Activated CD4-positive, CD25-positive, alpha-beta regulatory T cell treated with anti-CD3 and anti-CD28 coated beads, Interleukin-2, amount 50 U/mL, for 24 hours (primary cell): ENCODE results near the gene KRTAP3-1.
"Not testable (repeated sequence)": the region's sequence is repeated elsewhere in the genome, so short reads cannot be mapped to it uniquely, and the experiment has no call there.

Experiments used
- ATAC-seq, 2 donors: fragments of 150-1000 bp; cut with Tn5 transposase; one replicate each; pipeline ENCODE4 v1.10.0; 2021; ENCODE audit warnings: mild to moderate bottlenecking in 1 of 2, moderate library complexity in 1 of 2

The KRTAP3-1 gene

GRCh38 chr17:41008811-41009210 is at the start of gene KRTAP3-1:
Gene KRTAP3-1, minus strand, starts transcription at chr17:41009128. Its CDS starts 54 bp downstream, at chr17:41009074.
- ATAC-seq: no peak

GRCh38 chr17:41057547-41057946 is 48.6 kb upstream of the KRTAP3-1 start:
- ATAC-seq: no peak

GRCh38 chr17:41055130-41055529 is 46.2 kb upstream of the KRTAP3-1 start, which contains the start of gene KRTAP2-2:
Gene KRTAP2-2, minus strand, starts transcription at chr17:41055230. Its CDS starts 19 bp downstream, at chr17:41055211.
- not testable (repeated sequence) for ATAC-seq

GRCh38 chr17:41054556-41054955 is 45.6 kb upstream of the KRTAP3-1 start:
- not testable (repeated sequence) for ATAC-seq

- ATAC-seq: no peak
Observed at GRCh38 chr17:41054025-41054424, 45.1 kb upstream of the KRTAP3-1 start.

GRCh38 chr17:41052566-41052965 is 43.6 kb upstream of the KRTAP3-1 start:
- ATAC-seq: no peak

- ATAC-seq: no peak
Observed at GRCh38 chr17:41049110-41049509, 40.2 kb upstream of the KRTAP3-1 start.

- ATAC-seq: no peak
Observed at GRCh38 chr17:41048441-41048840, 39.5 kb upstream of the KRTAP3-1 start.

- not testable (repeated sequence) for ATAC-seq
Observed at GRCh38 chr17:41046735-41047465, 38.0 kb upstream of the KRTAP3-1 start, which contains the start of gene KRTAP2-1. Gene KRTAP2-1, minus strand, starts transcription at chr17:41047316. Its CDS starts 49 bp downstream, at chr17:41047267.

- no peak for ATAC-seq
Observed at GRCh38 chr17:41042953-41043352, 34.0 kb upstream of the KRTAP3-1 start.

GRCh38 chr17:41040783-41041571 is 32.0 kb upstream of the KRTAP3-1 start, which contains the start of gene KRTAP1-1:
Gene KRTAP1-1, minus strand, starts transcription at chr17:41041450. Its CDS starts 53 bp downstream, at chr17:41041397.
- not testable (repeated sequence) for ATAC-seq

- ATAC-seq: no peak
Observed at GRCh38 chr17:41037853-41038350, 29.0 kb upstream of the KRTAP3-1 start.

- not testable (repeated sequence) for ATAC-seq
Observed at GRCh38 chr17:41034346-41034935, 25.5 kb upstream of the KRTAP3-1 start, which contains the start of gene KRTAP1-3. Gene KRTAP1-3, minus strand, starts transcription at chr17:41034874. Its CDS starts 53 bp downstream, at chr17:41034821.

- ATAC-seq: no peak
Observed at GRCh38 chr17:41029633-41030245, 20.8 kb upstream of the KRTAP3-1 start, which contains the start of gene KRTAP1-4. Gene KRTAP1-4, minus strand, starts transcription at chr17:41030195. Its CDS starts 117 bp downstream, at chr17:41030078.

GRCh38 chr17:41026715-41027471 is 18.0 kb upstream of the KRTAP3-1 start, which contains the start of gene KRTAP1-5:
Gene KRTAP1-5, minus strand, starts transcription at chr17:41027208. Its CDS starts 53 bp downstream, at chr17:41027155.
- no peak for ATAC-seq

- ATAC-seq: no peak
Observed at GRCh38 chr17:41024697-41025096, 15.8 kb upstream of the KRTAP3-1 start.

- ATAC-seq: no peak
Observed at GRCh38 chr17:41020336-41020735, 11.4 kb upstream of the KRTAP3-1 start.

- no peak for ATAC-seq
Observed at GRCh38 chr17:41019415-41019814, 10.5 kb upstream of the KRTAP3-1 start.

GRCh38 chr17:41018541-41018940 is 9.6 kb upstream of the KRTAP3-1 start:
- ATAC-seq: no peak

- ATAC-seq: no peak
Observed at GRCh38 chr17:41016578-41017215, 7.8 kb upstream of the KRTAP3-1 start.

GRCh38 chr17:41015454-41015853 is 6.5 kb upstream of the KRTAP3-1 start:
- ATAC-seq: no peak
